ENCODE data around the gene GP1BB. TPM values are rescaled to one million over a fixed set of nuclear protein-coding genes. Genes with fewer than 3 reads are reported as not detected.
A peak's percentile ranks its signal among the peaks of the same experiment; 100 is the strongest.

Gene GP1BB
- total RNA-seq, 1 donor from 2014 or later, result not detected

DNA sequence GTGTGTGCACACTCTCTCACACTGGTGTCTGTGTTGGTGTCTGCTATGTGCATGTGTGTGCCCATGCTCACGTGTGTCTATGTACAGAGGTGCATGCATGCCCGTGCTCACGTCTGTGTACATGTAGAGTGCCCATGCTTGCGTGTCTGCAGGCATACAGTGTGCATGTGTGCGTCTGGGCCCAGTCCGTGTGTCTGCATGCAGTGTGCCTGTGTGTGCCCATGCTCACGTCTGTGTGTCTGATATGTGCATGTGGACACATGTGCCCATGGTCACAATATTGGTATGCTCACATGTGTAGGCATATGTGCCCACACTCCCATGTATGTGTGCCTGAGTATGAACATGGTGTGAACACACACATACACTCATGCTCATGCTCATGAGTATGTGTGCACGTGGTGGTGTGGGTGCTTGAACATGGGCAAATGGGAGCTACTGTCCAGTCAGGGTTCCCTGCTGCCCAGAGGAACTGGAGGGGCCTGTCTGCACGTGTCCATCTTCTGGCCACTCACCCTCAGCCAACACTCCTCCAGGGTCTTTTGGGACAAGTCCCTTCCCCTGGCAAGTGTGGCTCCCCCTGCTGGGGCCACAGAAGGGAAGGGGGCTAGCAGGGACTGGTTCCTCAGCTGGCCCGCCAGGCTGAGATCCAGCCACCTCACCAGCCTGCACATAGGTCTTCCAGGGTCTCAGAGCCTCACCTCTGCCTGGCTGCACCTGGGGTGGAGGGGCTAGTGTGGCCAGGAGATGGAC is 29.9 kb downstream of the GP1BB start:
- no peak for DNase-seq (ENCODE audit: low read depth)
- peak; percentile 96 for FAIRE-seq
- Histone ChIP-seq H3K27me3 (ENCODE audit: control insufficient read depth, insufficient read depth, low read length) (peaks cover 2% of the 10 kb centered on the region), H3K4me3 (ENCODE audit: low read depth, low read length) (no peak overlapping the region), H3K36me3 (ENCODE audit: control insufficient read depth, insufficient read depth, low read length) (no peaks in the 10 kb centered on the region)
- TF ChIP-seq, protein P1, sequence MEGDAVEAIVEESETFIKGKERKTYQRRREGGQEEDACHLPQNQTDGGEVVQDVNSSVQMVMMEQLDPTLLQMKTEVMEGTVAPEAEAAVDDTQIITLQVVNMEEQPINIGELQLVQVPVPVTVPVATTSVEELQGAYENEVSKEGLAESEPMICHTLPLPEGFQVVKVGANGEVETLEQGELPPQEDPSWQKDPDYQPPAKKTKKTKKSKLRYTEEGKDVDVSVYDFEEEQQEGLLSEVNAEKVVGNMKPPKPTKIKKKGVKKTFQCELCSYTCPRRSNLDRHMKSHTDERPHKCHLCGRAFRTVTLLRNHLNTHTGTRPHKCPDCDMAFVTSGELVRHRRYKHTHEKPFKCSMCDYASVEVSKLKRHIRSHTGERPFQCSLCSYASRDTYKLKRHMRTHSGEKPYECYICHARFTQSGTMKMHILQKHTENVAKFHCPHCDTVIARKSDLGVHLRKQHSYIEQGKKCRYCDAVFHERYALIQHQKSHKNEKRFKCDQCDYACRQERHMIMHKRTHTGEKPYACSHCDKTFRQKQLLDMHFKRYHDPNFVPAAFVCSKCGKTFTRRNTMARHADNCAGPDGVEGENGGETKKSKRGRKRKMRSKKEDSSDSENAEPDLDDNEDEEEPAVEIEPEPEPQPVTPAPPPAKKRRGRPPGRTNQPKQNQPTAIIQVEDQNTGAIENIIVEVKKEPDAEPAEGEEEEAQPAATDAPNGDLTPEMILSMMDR (IDR thresholded peaks at IDR 0.05; ENCODE audit: insufficient read depth, low read length, severe bottlenecking), result peak; percentile 16

DNA sequence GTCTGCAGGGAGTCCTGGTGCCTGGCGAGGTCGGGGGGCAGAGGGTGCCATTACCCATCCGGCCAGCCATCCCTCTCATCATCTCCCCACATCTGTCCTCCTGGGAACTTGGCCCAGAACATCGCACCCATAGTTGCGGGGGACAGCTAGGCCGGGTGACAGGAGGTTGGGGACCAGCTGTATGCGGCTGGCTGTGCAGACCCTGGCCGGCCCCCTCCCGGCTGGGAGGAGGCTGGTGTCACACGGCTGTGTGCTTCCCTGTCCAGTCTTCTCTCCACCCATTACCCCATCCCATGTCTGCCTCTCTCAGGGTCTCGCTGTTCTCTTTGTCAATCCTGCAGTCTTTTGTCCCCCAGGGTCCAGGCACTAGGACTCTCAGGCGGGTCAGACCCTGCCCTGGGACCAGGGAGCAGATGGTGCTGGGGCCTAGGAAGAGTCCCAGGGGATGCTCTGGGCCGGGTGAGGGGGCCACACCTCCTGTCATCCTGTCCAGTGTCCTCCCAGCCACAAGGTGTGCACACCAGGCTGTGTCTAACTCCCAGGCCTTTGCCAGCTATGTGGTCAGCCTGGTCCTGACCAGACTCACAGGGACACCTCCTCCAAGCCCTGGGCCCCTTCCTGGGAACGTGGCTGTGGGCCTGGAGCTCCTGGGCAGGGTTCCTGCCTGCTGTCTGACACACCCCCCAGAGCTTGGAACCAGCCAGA is 30.8 kb downstream of the GP1BB start:
- no peak for DNase-seq (ENCODE audit: low read depth)
- no peak for FAIRE-seq
- H3K36me3 ChIP-seq (ENCODE audit: control insufficient read depth, insufficient read depth, low read length), result no peaks in the 10 kb centered on the region
- no peak overlapping the region for H3K4me3 ChIP-seq (ENCODE audit: low read depth, low read length)
- H3K27me3 ChIP-seq (ENCODE audit: control insufficient read depth, insufficient read depth, low read length), result peaks cover 2% of the 10 kb centered on the region
- TF ChIP-seq, protein P1 (IDR thresholded peaks at IDR 0.05; ENCODE audit: insufficient read depth, low read length, severe bottlenecking), result no peak

DNA sequence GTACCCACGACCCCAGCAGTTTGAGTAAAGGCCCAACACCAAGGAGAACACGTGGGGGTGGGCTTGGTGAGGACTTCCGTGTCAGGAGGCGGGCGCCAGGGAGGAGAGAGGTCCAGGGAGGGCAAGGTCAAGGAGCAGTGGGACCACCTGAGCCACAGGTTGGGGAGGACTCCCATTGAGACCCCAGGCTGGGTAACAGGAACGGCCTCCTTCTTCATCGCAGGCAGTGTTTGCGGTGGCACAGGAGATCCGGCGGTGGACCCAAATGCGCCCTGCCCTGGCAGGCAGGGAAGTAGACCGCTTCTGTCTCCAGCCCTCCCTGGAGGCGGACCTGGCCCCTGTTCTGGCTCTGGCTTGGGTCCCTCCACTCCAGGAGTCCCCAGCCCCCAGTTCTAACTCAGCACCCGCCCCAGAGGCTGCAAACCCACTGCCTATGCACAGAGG is 31.4 kb downstream of the GP1BB start:
- Histone ChIP-seq H3K36me3 (ENCODE audit: control insufficient read depth, insufficient read depth, low read length) (no peaks in the 10 kb centered on the region), H3K27me3 (ENCODE audit: control insufficient read depth, insufficient read depth, low read length) (peaks cover 2% of the 10 kb centered on the region), H3K4me3 (ENCODE audit: low read depth, low read length) (no peak overlapping the region)
- TF ChIP-seq, protein P1 (IDR thresholded peaks at IDR 0.05; ENCODE audit: insufficient read depth, low read length, severe bottlenecking), result no peak
- DNase-seq (ENCODE audit: low read depth) (no peak), FAIRE-seq (no peak)

DNA sequence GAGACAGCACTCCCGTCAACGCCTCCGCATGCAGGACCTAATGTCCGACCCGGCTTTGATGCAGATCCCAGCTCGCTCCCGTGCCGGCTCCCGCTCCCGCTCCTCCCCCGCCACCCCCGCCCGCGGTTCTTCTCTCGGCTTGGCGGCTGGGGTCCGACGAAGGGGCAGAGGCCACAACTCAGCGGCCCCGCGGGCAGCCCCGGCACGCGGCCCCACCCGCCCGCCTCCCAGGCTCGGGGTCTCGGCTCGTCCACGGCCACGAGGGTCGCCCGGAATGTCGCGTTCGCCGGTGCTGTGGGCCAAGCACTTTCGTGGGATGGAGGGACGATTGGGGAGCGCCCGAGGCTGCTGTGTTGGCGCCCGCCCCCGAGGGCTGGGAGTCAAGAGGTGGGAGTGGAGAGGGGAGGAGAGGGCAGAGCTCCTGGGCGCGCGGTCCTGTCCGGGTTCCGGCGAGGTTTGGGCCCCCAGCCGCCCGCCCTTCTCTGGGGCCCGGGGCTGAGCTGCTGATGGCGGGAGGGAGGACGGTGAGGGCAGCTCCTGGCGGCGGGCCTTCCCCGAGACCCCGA is 31.9 kb downstream of the GP1BB start:
- Histone ChIP-seq H3K36me3 (ENCODE audit: control insufficient read depth, insufficient read depth, low read length) (no peaks in the 10 kb centered on the region), H3K27me3 (ENCODE audit: control insufficient read depth, insufficient read depth, low read length) (peaks cover 2% of the 10 kb centered on the region), H3K4me3 (ENCODE audit: low read depth, low read length) (no peak overlapping the region)
- DNase-seq (ENCODE audit: low read depth), result no peak
- TF ChIP-seq, protein P1 (IDR thresholded peaks at IDR 0.05; ENCODE audit: insufficient read depth, low read length, severe bottlenecking), result no peak
- no peak for FAIRE-seq

DNA sequence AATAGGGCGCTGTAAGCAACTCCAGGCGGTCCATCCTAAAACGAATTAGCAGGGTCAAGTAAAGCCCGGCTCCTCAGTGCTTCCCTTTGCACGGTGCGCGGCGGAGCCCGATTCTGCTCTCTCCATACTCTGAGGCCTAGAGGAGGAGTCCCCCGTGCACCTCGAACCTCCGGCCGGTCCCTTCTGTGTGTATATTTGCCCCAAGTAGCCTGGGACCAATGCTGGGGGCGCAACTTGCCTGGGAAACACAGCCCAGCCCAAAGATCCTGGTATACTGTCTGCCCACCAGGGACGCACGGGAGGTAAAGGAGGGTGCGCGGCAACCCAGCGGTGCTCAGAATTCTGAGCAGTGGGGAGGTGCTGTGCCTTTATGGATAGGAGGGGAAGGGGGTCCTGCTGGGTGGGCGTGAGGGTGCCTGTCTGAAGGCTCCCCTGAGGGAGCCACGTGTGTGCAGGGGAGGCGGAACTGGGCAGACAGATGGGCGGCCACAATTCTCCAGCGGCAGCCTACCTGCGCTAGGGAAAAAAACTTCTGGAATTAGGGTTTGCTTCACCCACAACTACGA is 32.5 kb downstream of the GP1BB start:
- H3K4me3 ChIP-seq (ENCODE audit: low read depth, low read length), result no peak overlapping the region
- FAIRE-seq, result no peak
- TF ChIP-seq, protein P1 (IDR thresholded peaks at IDR 0.05; ENCODE audit: insufficient read depth, low read length, severe bottlenecking), result no peak
- H3K36me3 ChIP-seq (ENCODE audit: control insufficient read depth, insufficient read depth, low read length), result no peaks in the 10 kb centered on the region
- DNase-seq (ENCODE audit: low read depth), result no peak
- peaks cover 2% of the 10 kb centered on the region for H3K27me3 ChIP-seq (ENCODE audit: control insufficient read depth, insufficient read depth, low read length)

All from bronchial epithelial cell (primary cell).